ENCODE results near the gene RAD51B. TPM values are rescaled to one million over a fixed set of nuclear protein-coding genes. Genes with fewer than 3 reads are reported as not detected.

Gene RAD51B
- total RNA-seq, 1 experiment from 2014 or later = 16.7 TPM

DNA sequence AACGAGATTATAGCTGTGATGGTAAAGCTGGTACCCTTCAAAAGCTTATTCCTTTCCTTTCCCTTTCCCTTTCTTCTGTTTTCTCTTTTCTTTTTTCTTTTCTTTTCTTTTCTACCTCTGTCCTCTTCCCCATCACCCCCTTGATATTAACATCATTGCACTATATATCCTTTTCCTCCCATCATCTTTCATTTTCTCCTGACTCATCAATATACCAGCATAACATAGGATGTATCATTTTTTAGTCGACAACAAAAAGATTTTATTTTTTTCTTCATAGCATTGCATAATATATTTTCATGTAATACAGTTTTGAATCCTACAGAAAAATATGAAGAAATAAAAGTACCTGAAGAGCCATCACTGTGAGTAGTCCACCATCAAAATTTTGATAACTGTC is 230.6 kb downstream of the RAD51B start:
- no peak for DNase-seq
- Histone ChIP-seq H2BK120ac (ENCODE audit: low read depth, low read length, poor library complexity, severe bottlenecking) (no peak overlapping the region), H2BK20ac (ENCODE audit: low read depth, low read length, poor library complexity, severe bottlenecking) (no peak overlapping the region), H3K23ac (ENCODE audit: insufficient read length, low read depth, low read length) (no peak overlapping the region), H2BK15ac (ENCODE audit: low read depth, low read length) (no peak overlapping the region), H4K5ac (ENCODE audit: insufficient read length, low read depth, low read length) (no peak overlapping the region), H4K8ac (replicated peaks; ENCODE audit: insufficient read length, low read depth, low read length) (no peak overlapping the region), H4K91ac (ENCODE audit: insufficient read length, low read depth, low read length) (no peak overlapping the region), H3K14ac (ENCODE audit: insufficient read depth, low read length) (no peak overlapping the region), H2AFZ (ENCODE audit: low read length) (no peak overlapping the region), H3K79me1 (ENCODE audit: insufficient read depth, low read depth, low read length, poor library complexity, severe bottlenecking) (no peaks in the 10 kb centered on the region), H3K9ac (ENCODE audit: extremely low read depth, insufficient read length, low read length) (no peak overlapping the region), H3K79me2 (ENCODE audit: insufficient read depth, low read length) (no peaks in the 10 kb centered on the region), H4K20me1 (ENCODE audit: control insufficient read depth, insufficient read depth, insufficient read length) (no peaks in the 10 kb centered on the region), H3K9me3 (ENCODE audit: control insufficient read depth, low read depth, low read length) (no peaks in the 10 kb centered on the region), H3K4me1 (ENCODE audit: insufficient read depth, low read length) (no peaks in the 10 kb centered on the region), H3K18ac (ENCODE audit: insufficient read length, low read depth, low read length) (no peak overlapping the region), H2BK5ac (ENCODE audit: insufficient read length, low read length) (no peak overlapping the region), H3T11ph (ENCODE audit: low read length) (no peak overlapping the region), H3K23me2 (ENCODE audit: insufficient read length, low read depth, low read length, poor library complexity, severe bottlenecking) (no peaks in the 10 kb centered on the region), H2BK12ac (ENCODE audit: insufficient read length, low read depth, low read length) (no peak overlapping the region), H3K56ac (ENCODE audit: insufficient read length, low read depth, low read length) (no peak overlapping the region), H2AK5ac (ENCODE audit: insufficient read length, low read length) (no peak overlapping the region), H3K4ac (ENCODE audit: low read depth, low read length) (no peak overlapping the region), H3K27ac (ENCODE audit: insufficient read length, low read depth, low read length) (no peak overlapping the region), H3K27me3 (ENCODE audit: insufficient read depth, low read length) (no peaks in the 10 kb centered on the region), H3K4me2 (ENCODE audit: insufficient read depth, insufficient read length, low read length) (no peak overlapping the region)
- Mint-ChIP-seq H3K4me1 (no peaks in the 10 kb centered on the region), H3K4me3 (no peak overlapping the region), H3K9me3 (no peaks in the 10 kb centered on the region; a peak in 1 of 5 replicates), H3K36me3 (ENCODE audit: insufficient read depth in 1 of 3, low read depth in 3 of 3) (no peaks in the 10 kb centered on the region), H3K27ac (no peak overlapping the region), H3K27me3 (ENCODE audit: low read depth) (no peaks in the 10 kb centered on the region)
- TF ChIP-seq CTCF (conservative IDR thresholded peaks at IDR 0.05) = no peak
- WGBS (ENCODE audit: extremely low coverage, insufficient read length, low lambda C conversion rate) = no CpG with 5 or more reads among the region's 2 CpGs
